CD4-positive, alpha-beta memory T cell (primary cell): ENCODE data around the gene ASIC3. TPM values are rescaled to one million over a fixed set of nuclear protein-coding genes. Genes with fewer than 3 reads are reported as not detected.

Source experiments
- CTCF ChIA-PET: fragments of 350-600 bp; sonication (Branson Sonifier 250); formaldehyde crosslinking; loops from one replicate; lab custom pipeline; 2021; ENCODE audit warnings: inconsistent platforms; ENCODE audit not compliant: partially characterized antibody; lab: Charles Lee
- POLR2A ChIA-PET: fragments of 350-600 bp; sonication (Branson Sonifier 250); formaldehyde crosslinking; loops from one replicate; lab custom pipeline; 2021; ENCODE audit not compliant: partially characterized antibody; lab: Charles Lee
- DNase-seq, 5 donors: peaks; one replicate each; pipeline versions ENCODE4 v3.0.0 to v3.0.0-alpha.2; 2020 to 2022; ENCODE audit warnings: mixed read lengths in 1 of 5
- H3K27ac ChIP-seq: one replicate; pipeline ENCODE4 v1.7.0; 2013; ENCODE audit warnings: low read depth, low read length
- H3K27me3 ChIP-seq: 2 replicates; pipeline ENCODE4 v1.7.0; 2013; ENCODE audit warnings: mild to moderate bottlenecking, low read length, moderate library complexity; ENCODE audit not compliant: insufficient read depth
- H3K36me3 ChIP-seq: 2 replicates; pipeline ENCODE4 v1.7.0; 2013; ENCODE audit warnings: mild to moderate bottlenecking, low read length, moderate library complexity; ENCODE audit not compliant: insufficient read depth
- H3K4me1 ChIP-seq: 2 replicates; pipeline ENCODE4 v1.7.0; 2013; ENCODE audit warnings: mild to moderate bottlenecking, low read length, moderate library complexity; ENCODE audit not compliant: insufficient read depth
- H3K4me3 ChIP-seq, 2 donors: one replicate each; pipeline ENCODE4 v1.7.0; 2013; ENCODE audit warnings: low read length in 2 of 2, mild to moderate bottlenecking in 1 of 2
- H3K9me3 ChIP-seq, 2 donors: one replicate each; pipeline ENCODE4 v1.7.0; 2013; ENCODE audit warnings: low read length in 2 of 2, control low read depth in 1 of 2; ENCODE audit not compliant: control insufficient read depth in 1 of 2
- H3K27ac Mint-ChIP-seq, 7 donors: one replicate each; pipeline ENCODE4 v1.8.0; 2020 to 2021; ENCODE audit warnings: mixed read lengths in 7 of 7, mild to moderate bottlenecking in 6 of 7, inconsistent platforms in 3 of 7, moderate library complexity in 3 of 7
- H3K27me3 Mint-ChIP-seq, 2 donors: one replicate each; pipeline ENCODE4 v1.8.0; 2020 to 2021; ENCODE audit warnings: mixed read lengths in 2 of 2
- H3K36me3 Mint-ChIP-seq, 2 donors: one replicate each; pipeline ENCODE4 v1.8.0; 2020 to 2021; ENCODE audit warnings: mixed read lengths in 2 of 2, inconsistent platforms in 1 of 2, mild to moderate bottlenecking in 1 of 2
- H3K4me1 Mint-ChIP-seq, 4 donors: one replicate each; pipeline ENCODE4 v1.8.0; 2020 to 2021; ENCODE audit warnings: mixed read lengths in 4 of 4, mild to moderate bottlenecking in 1 of 4
- H3K4me3 Mint-ChIP-seq, 8 donors: one replicate each; pipeline ENCODE4 v1.8.0; 2020 to 2021; ENCODE audit warnings: mixed read lengths in 8 of 8, mild to moderate bottlenecking in 7 of 8, moderate library complexity in 6 of 8, inconsistent platforms in 3 of 8
- H3K9me3 Mint-ChIP-seq, 8 donors: one replicate each; pipeline ENCODE4 v1.8.0; 2020 to 2021; ENCODE audit warnings: mixed read lengths in 8 of 8, mild to moderate bottlenecking in 5 of 8, inconsistent platforms in 3 of 8, moderate library complexity in 1 of 8
- intact Hi-C: fragments of 100-400 bp; cut with micrococcal nuclease; formaldehyde crosslinking; loops from one replicate; pipeline ENCODE4 v1.15.1; 2023
- polyA plus RNA-seq, 2 donors: library from polyadenylated mRNA; unstranded; fragments of 300-500 nt; fragmentation: Illumina TruSeq; gene quantifications; one replicate each; pipeline ENCODE4 v1.2.3, GENCODE V29; 2021
- total RNA-seq, 2 experiments: library from RNA; stranded (reverse); gene quantifications; one replicate each; pipeline ENCODE4 v1.2.3, GENCODE V29; 2021

Gene ASIC3
- total and polyA plus RNA-seq, 4 experiments from 2014 or later = 10.6 to 11.6 TPM; not detected in 2

- Mint-ChIP-seq H3K4me1 (peaks cover 2 to 15% (median 10%) of the 10 kb centered on the region in 4 donors), H3K27ac (no peak overlapping the region), H3K27me3 (no peaks in the 10 kb centered on the region), H3K4me3 (no peak overlapping the region), H3K9me3 (no peaks in the 10 kb centered on the region), H3K36me3 (peaks cover 12 to 28% of the 10 kb centered on the region in 2 donors)
- ChIA-PET POLR2A (interaction anchor here (0.8 to 1.1 kb wide), 2 partner anchors 16 to 21 kb away, joined by 3 read pairs; no protein-coding TSS in a partner anchor), CTCF (no interaction called here)
- Histone ChIP-seq H3K36me3 (peaks cover 38% of the 10 kb centered on the region), H3K27ac (no peak overlapping the region), H3K4me3 (no peak overlapping the region), H3K27me3 (no peaks in the 10 kb centered on the region), H3K4me1 (peaks cover 15% of the 10 kb centered on the region), H3K9me3 (no peaks in the 10 kb centered on the region)
- intact Hi-C loops = no loop called here
- DNase-seq = no peak
Measured at GRCh38 chr7:151034312-151035025, 13.9 kb upstream of the ASIC3 start.

DNA sequence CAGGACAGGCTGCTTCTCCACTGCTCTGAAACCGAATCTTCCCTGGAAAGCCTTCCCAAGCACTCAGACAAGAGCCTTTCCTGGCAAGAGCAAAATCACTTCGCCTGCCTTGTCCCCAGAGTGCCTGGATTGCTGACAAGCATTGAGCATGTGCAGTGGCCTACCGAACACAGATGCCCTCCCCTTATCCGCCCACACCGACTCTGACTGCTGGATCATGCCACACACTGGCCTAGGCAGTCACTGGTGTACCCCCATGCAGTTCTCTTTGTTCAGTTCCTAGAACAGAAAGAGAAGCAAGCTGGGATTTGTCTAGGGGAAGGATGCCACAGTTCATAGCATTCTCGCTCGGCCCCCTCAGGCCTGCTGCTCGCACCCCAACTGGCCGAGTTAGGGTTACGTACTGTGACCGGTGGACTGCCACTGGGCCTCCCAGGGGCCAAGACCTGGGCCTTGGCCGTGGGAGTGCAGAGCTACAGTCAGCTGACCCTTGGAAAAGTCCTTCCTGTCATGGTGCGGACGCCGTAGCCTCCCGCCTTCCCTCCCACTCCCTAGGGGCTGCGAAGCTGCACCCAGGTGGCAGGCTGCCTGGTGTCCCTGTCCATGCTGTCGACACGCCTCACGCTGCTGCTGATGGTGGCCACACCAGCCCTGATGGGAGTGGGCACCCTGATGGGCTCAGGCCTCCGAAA, 13.2 kb upstream of the ASIC3 start:
- Histone ChIP-seq H3K27me3 (no peaks in the 10 kb centered on the region), H3K36me3 (peaks cover 38% of the 10 kb centered on the region), H3K4me3 (no peak overlapping the region), H3K27ac (no peak overlapping the region), H3K4me1 (peaks cover 13% of the 10 kb centered on the region), H3K9me3 (no peaks in the 10 kb centered on the region)
- Mint-ChIP-seq H3K27ac (no peak overlapping the region), H3K36me3 (peaks cover 12 to 28% of the 10 kb centered on the region in 2 donors), H3K27me3 (no peaks in the 10 kb centered on the region), H3K9me3 (peaks cover 0 to 2% (median 0%) of the 10 kb centered on the region in 8 donors), H3K4me3 (no peak overlapping the region), H3K4me1 (peaks cover 2 to 16% (median 12%) of the 10 kb centered on the region in 4 donors)
- intact Hi-C loops = no loop called here
- DNase-seq = no peak
- CTCF ChIA-PET = no interaction called here
- POLR2A ChIA-PET = interaction anchor here (0.8 to 1.0 kb wide), 2 partner anchors 17 to 159 kb away, joined by 3 read pairs; no protein-coding TSS in a partner anchor

DNA sequence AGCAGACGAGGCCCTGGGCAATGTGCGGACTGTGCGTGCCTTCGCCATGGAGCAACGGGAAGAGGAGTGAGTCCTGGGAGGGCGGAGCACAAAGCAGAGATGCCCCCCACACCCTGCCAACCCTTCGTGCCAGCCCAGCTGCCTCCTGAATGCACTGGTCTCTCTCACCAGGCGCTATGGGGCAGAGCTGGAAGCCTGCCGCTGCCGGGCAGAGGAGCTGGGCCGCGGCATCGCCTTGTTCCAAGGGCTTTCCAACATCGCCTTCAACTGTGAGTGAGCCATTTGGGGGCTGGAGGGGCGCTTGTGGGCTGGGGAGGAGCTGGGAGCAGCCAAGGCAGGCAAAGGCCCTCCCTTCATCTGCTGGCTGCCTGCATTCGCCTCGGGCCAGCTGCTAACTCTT, 12.4 kb upstream of the ASIC3 start:
- Mint-ChIP-seq H3K36me3 (peaks cover 12 to 28% of the 10 kb centered on the region in 2 donors), H3K4me1 (peaks cover 2 to 16% (median 12%) of the 10 kb centered on the region in 4 donors), H3K27me3 (no peaks in the 10 kb centered on the region), H3K27ac (no peak overlapping the region), H3K9me3 (peaks cover 0 to 2% (median 0%) of the 10 kb centered on the region in 8 donors), H3K4me3 (no peak overlapping the region)
- peaks cover 38% of the 10 kb centered on the region for H3K36me3 ChIP-seq
- H3K4me1 ChIP-seq = peaks cover 13% of the 10 kb centered on the region
- intact Hi-C loops = no loop called here
- no peaks in the 10 kb centered on the region for H3K9me3 ChIP-seq
- no peak overlapping the region for H3K4me3 ChIP-seq
- ChIA-PET CTCF (no interaction called here), POLR2A (interaction anchor here (0.8 to 1.0 kb wide), 2 partner anchors 22 to 160 kb away, joined by 3 read pairs; no protein-coding TSS in a partner anchor)
- no peak overlapping the region for H3K27ac ChIP-seq
- DNase-seq = no peak
- no peaks in the 10 kb centered on the region for H3K27me3 ChIP-seq

GRCh38 chr7:151038951-151039849, 9.1 kb upstream of the ASIC3 start:
- H3K4me1 Mint-ChIP-seq = peaks cover 0 to 13% (median 11%) of the 10 kb centered on the region in 4 donors

GRCh38 chr7:151039850-151040548, 8.3 kb upstream of the ASIC3 start:
- H3K4me1 Mint-ChIP-seq = peaks cover 0 to 13% (median 11%) of the 10 kb centered on the region in 4 donors
- H3K9me3 ChIP-seq = no peaks in the 10 kb centered on the region
- H3K9me3 Mint-ChIP-seq = peaks cover 0 to 2% (median 0%) of the 10 kb centered on the region in 8 donors
- no peak overlapping the region for H3K27ac ChIP-seq
- DNase-seq = no peak
- peaks cover 16% of the 10 kb centered on the region for H3K36me3 ChIP-seq
- H3K36me3 Mint-ChIP-seq = peaks cover 9 to 25% of the 10 kb centered on the region in 2 donors
- intact Hi-C loops = loop anchor here (5.0 kb wide), 1 partner anchor 728 kb away; no protein-coding TSS in a partner anchor
- no peak overlapping the region for H3K27ac Mint-ChIP-seq
- CTCF ChIA-PET = interaction anchor here (1.5 to 1.9 kb wide), 2 partner anchors 31 to 84 kb away, joined by 4 read pairs; no protein-coding TSS in a partner anchor
- H3K27me3 ChIP-seq = no peaks in the 10 kb centered on the region
- no peaks in the 10 kb centered on the region for H3K27me3 Mint-ChIP-seq
- H3K4me1 ChIP-seq = peaks cover 13% of the 10 kb centered on the region
- POLR2A ChIA-PET = interaction anchor here (1.4 kb wide), 1 partner anchor 22 kb away, joined by 3 read pairs; no protein-coding TSS in a partner anchor
- no peak overlapping the region for H3K4me3 Mint-ChIP-seq
- H3K4me3 ChIP-seq = no peak overlapping the region

More at GRCh38 chr7:151038951-151039849, 9.1 kb upstream of the ASIC3 start:
- POLR2A ChIA-PET = interaction anchor here (1.4 kb wide), 1 partner anchor 23 kb away, joined by 3 read pairs; no protein-coding TSS in a partner anchor
- intact Hi-C loops = no loop called here
- Mint-ChIP-seq H3K4me3 (no peak overlapping the region), H3K27me3 (no peaks in the 10 kb centered on the region), H3K36me3 (peaks cover 9 to 18% of the 10 kb centered on the region in 2 donors), H3K27ac (peak overlapping the region in 4 of 7 donors; percentile 52 to 72 (median 60)), H3K9me3 (peaks cover 0 to 2% (median 0%) of the 10 kb centered on the region in 8 donors)
- Histone ChIP-seq H3K36me3 (peaks cover 23% of the 10 kb centered on the region), H3K4me1 (peaks cover 13% of the 10 kb centered on the region), H3K27ac (no peak overlapping the region), H3K27me3 (no peaks in the 10 kb centered on the region), H3K4me3 (no peak overlapping the region), H3K9me3 (no peaks in the 10 kb centered on the region)
- CTCF ChIA-PET = interaction anchor here (1.5 to 1.9 kb wide), 3 partner anchors 11 to 85 kb away, joined by 4 read pairs; partner anchors contain the start of gene ABCB8
- DNase-seq = peak in 1 of 5 donors; percentile 63
